GM12873 (cell line): ENCODE results near the gene PRAMEF2.
"Not testable (repeated sequence)": the region's sequence is repeated elsewhere in the genome, so short reads cannot be mapped to it uniquely, and the experiment has no call there.

ENCODE experiments used
- CTCF ChIP-seq: IDR thresholded peaks from 2 replicates; pipeline ENCODE4 v1.5.1; 2012; ENCODE audit warnings: low read depth, mild to moderate bottlenecking, moderate library complexity, low read length, control low read depth; ENCODE audit not compliant: insufficient read depth; ENCODE audit errors: missing control alignments

The PRAMEF2 gene

GRCh38 chr1:12886101-12886500 is 29.2 kb downstream of the PRAMEF2 start, which contains the start of gene PRAMEF4:
TSS of gene PRAMEF4 (minus strand) at chr1:12886201. CDS start at chr1:12883394, 2,807 bp downstream.
- not testable (repeated sequence) for TF ChIP-seq CTCF

GRCh38 chr1:12898170-12898569 is 41.3 kb downstream of the PRAMEF2 start, which contains the start of gene PRAMEF10:
TSS of gene PRAMEF10 (minus strand) at chr1:12898270. CDS start at chr1:12895847, 2,423 bp downstream.
- TF ChIP-seq CTCF = not testable (repeated sequence)
